ENCODE measurements around the gene RFPL3.
"Not testable (repeated sequence)": the region's sequence is repeated elsewhere in the genome, so short reads cannot be mapped to it uniquely, and the experiment has no call there.

The RFPL3 gene

GRCh38 chr22:32331236-32331917, 26.3 kb upstream of the RFPL3 start:
- no peak for DNase-seq

GRCh38 chr22:32331918-32332725, 25.5 kb upstream of the RFPL3 start:
- no peak for DNase-seq

GRCh38 chr22:32333141-32333768, 24.4 kb upstream of the RFPL3 start:
- no peak for DNase-seq

- DNase-seq: no peak
Measured at GRCh38 chr22:32333769-32334659, 23.7 kb upstream of the RFPL3 start.

- DNase-seq: no peak
Measured at GRCh38 chr22:32334660-32335365, 22.9 kb upstream of the RFPL3 start.

GRCh38 chr22:32335471-32335870, 22.2 kb upstream of the RFPL3 start:
- DNase-seq: no peak

- DNase-seq: no peak
Measured at GRCh38 chr22:32336121-32336603, 21.5 kb upstream of the RFPL3 start.

GRCh38 chr22:32336771-32337424, 20.8 kb upstream of the RFPL3 start:
- DNase-seq: no peak

GRCh38 chr22:32337425-32337824, 20.2 kb upstream of the RFPL3 start:
- DNase-seq: not testable (repeated sequence)

- no peak for DNase-seq
Measured at GRCh38 chr22:32338757-32339156, 18.9 kb upstream of the RFPL3 start.

- no peak for DNase-seq
Measured at GRCh38 chr22:32339190-32340012, 18.3 kb upstream of the RFPL3 start.

- DNase-seq: no peak
Measured at GRCh38 chr22:32340411-32340810, 17.3 kb upstream of the RFPL3 start.

GRCh38 chr22:32341122-32341740, 16.4 kb upstream of the RFPL3 start:
- DNase-seq: no peak

- DNase-seq: no peak
Measured at GRCh38 chr22:32342977-32343376, 14.7 kb upstream of the RFPL3 start.

GRCh38 chr22:32343941-32344340, 13.7 kb upstream of the RFPL3 start:
- DNase-seq: no peak

GRCh38 chr22:32348031-32348611, 9.5 kb upstream of the RFPL3 start:
- no peak for DNase-seq

GRCh38 chr22:32351875-32352274, 5.8 kb upstream of the RFPL3 start:
- DNase-seq: not testable (repeated sequence)

GRCh38 chr22:32352681-32353080, 5.0 kb upstream of the RFPL3 start:
- no peak for DNase-seq

- no peak for DNase-seq
Measured at GRCh38 chr22:32353292-32353691, 4.4 kb upstream of the RFPL3 start.

GRCh38 chr22:32353840-32354239, 3.8 kb upstream of the RFPL3 start:
- no peak for DNase-seq

Data from NCI-H1105 treated with DMSO at 0.1 percent for 48 hours (cell line).